Nephron (organoid): ENCODE measurements around the gene DNER.
"Not testable (repeated sequence)": the region's sequence is repeated elsewhere in the genome, so short reads cannot be mapped to it uniquely, and the experiment has no call there.

Experiments
- H3K27ac Mint-ChIP-seq, 3 experiments: 2 replicates each; pipeline ENCODE4 v1.8.0; 2020; ENCODE audit warnings: mixed read lengths in 3 of 3, mild to moderate bottlenecking in 2 of 3, moderate library complexity in 1 of 3
- H3K27me3 Mint-ChIP-seq: 2 replicates; pipeline ENCODE4 v1.8.0; 2021; ENCODE audit warnings: low read depth, mild to moderate bottlenecking, moderate library complexity, mixed read lengths
- H3K36me3 Mint-ChIP-seq: 2 replicates; pipeline ENCODE4 v1.8.0; 2020; ENCODE audit warnings: low read depth, mixed read lengths
- H3K4me1 Mint-ChIP-seq: 2 replicates; pipeline ENCODE4 v1.8.0; 2020; ENCODE audit warnings: mixed read lengths
- H3K4me3 Mint-ChIP-seq, 3 experiments: 2 replicates each; pipeline ENCODE4 v1.8.0; 2020; ENCODE audit warnings: mild to moderate bottlenecking in 3 of 3, mixed read lengths in 3 of 3, moderate library complexity in 2 of 3
- H3K9me3 Mint-ChIP-seq: 2 replicates; pipeline ENCODE4 v1.8.0; 2020; ENCODE audit warnings: mixed read lengths
- TF ChIP-seq, protein P1 (sequence below), 3 experiments: fragments of 200-600 bp; sonication (generic); IDR thresholded peaks; one replicate each; pipeline ENCODE4 v1.5.0; 2021; ENCODE audit warnings: antibody characterized with exemption in 3 of 3; ENCODE audit not compliant: unreplicated experiment in 3 of 3

The DNER gene

DNA sequence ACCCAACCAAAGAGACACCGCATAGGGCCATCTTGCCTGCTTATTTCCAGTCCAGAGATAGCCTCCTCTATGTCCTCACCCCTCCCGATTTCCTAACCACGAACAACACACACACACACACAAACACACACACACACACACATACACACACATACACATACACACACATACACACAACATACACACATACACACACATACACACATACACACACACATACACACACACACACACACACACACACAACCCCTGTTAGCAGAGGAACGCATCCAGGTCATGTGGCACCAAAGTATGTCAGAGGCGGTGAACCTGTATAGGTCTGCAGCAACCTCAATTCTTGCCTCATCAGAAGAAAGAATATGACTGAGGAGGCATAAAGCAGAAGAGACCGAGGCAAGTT, 18.5 kb upstream of the DNER start:
- Mint-ChIP-seq H3K9me3 (peaks cover 14% of the 10 kb centered on the region), H3K4me1 (no peaks in the 10 kb centered on the region), H3K4me3 (no peak overlapping the region), H3K27ac (no peak overlapping the region), H3K27me3 (peaks cover 4% of the 10 kb centered on the region), H3K36me3 (no peaks in the 10 kb centered on the region)
- TF ChIP-seq, protein P1, sequence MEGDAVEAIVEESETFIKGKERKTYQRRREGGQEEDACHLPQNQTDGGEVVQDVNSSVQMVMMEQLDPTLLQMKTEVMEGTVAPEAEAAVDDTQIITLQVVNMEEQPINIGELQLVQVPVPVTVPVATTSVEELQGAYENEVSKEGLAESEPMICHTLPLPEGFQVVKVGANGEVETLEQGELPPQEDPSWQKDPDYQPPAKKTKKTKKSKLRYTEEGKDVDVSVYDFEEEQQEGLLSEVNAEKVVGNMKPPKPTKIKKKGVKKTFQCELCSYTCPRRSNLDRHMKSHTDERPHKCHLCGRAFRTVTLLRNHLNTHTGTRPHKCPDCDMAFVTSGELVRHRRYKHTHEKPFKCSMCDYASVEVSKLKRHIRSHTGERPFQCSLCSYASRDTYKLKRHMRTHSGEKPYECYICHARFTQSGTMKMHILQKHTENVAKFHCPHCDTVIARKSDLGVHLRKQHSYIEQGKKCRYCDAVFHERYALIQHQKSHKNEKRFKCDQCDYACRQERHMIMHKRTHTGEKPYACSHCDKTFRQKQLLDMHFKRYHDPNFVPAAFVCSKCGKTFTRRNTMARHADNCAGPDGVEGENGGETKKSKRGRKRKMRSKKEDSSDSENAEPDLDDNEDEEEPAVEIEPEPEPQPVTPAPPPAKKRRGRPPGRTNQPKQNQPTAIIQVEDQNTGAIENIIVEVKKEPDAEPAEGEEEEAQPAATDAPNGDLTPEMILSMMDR (IDR thresholded peaks at IDR 0.05; ENCODE audit: unreplicated experiment in 3 of 3), result no peak

DNA sequence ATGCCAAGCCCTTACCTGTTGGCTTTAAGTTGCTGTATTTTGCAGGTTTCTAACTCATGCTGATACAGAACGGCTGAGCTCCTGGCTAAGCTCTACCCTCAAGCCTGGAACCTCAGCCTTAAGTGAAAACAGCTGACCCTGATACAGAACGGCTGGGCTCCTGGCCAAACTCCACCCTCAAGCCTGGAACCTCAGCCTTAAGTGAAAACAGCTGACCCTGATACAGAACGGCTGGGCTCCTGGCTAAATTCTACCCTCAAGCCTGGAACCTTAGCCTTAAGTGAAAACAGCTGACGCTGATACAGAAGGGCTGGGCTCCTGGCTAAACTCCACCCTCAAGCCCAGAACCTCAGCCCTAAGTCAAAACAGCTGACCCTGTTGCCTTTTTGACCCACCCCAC, 17.6 kb upstream of the DNER start:
- H3K27me3 Mint-ChIP-seq, result peaks cover 4% of the 10 kb centered on the region
- no peak overlapping the region for H3K4me3 Mint-ChIP-seq
- TF ChIP-seq, protein P1 (IDR thresholded peaks at IDR 0.05; ENCODE audit: unreplicated experiment in 3 of 3), result no peak
- H3K4me1 Mint-ChIP-seq, result no peaks in the 10 kb centered on the region
- H3K36me3 Mint-ChIP-seq, result no peaks in the 10 kb centered on the region
- peaks cover 4% of the 10 kb centered on the region for H3K9me3 Mint-ChIP-seq
- no peak overlapping the region for H3K27ac Mint-ChIP-seq

DNA sequence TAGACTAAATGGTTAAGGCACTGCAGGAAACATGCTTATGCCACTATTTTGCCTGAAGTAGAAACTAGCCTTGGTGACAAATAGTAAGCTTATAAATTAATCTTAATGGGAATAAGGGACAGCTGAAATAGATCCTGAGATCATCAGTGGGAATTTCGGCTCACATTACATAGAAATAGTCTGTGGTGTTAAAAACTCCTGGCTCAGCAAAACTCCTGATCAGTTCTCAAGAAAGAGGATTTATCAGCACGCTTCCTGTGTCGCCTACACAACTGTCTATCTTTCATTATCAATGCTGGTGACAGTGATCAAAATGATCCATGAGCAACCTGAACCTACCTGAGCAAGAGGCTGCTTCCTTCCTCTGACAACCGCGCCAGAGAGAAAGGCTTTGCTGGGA, 17.0 kb upstream of the DNER start:
- Mint-ChIP-seq H3K27ac (no peak overlapping the region), H3K9me3 (peaks cover 3% of the 10 kb centered on the region), H3K27me3 (peaks cover 4% of the 10 kb centered on the region), H3K4me3 (no peak overlapping the region), H3K4me1 (no peaks in the 10 kb centered on the region), H3K36me3 (no peaks in the 10 kb centered on the region)
- TF ChIP-seq, protein P1 (IDR thresholded peaks at IDR 0.05; ENCODE audit: unreplicated experiment in 3 of 3), result no peak

DNA sequence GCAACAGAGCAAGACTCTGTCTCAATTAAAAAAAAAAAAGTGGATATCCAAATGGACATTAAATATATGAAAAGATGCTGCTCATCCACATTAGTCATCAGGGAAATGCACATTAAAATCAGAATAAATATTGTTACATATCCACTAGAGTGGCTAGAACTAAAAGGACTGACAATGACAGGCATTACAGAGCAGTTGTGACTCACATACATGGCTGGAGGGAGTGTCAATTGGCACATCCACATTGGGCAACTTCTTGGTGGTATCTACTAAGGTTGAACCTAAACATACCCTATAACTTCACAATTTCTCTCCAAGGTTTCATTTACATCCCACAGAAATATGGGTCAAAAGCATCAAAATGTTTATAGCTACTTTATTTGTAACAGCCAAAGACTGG, 14.0 kb upstream of the DNER start:
- H3K9me3 Mint-ChIP-seq, result peaks cover 3% of the 10 kb centered on the region
- no peaks in the 10 kb centered on the region for H3K4me1 Mint-ChIP-seq
- H3K27me3 Mint-ChIP-seq, result peaks cover 9% of the 10 kb centered on the region
- no peak overlapping the region for H3K4me3 Mint-ChIP-seq
- H3K36me3 Mint-ChIP-seq, result no peaks in the 10 kb centered on the region
- TF ChIP-seq, protein P1 (IDR thresholded peaks at IDR 0.05; ENCODE audit: unreplicated experiment in 3 of 3), result no peak
- H3K27ac Mint-ChIP-seq, result no peak overlapping the region

DNA sequence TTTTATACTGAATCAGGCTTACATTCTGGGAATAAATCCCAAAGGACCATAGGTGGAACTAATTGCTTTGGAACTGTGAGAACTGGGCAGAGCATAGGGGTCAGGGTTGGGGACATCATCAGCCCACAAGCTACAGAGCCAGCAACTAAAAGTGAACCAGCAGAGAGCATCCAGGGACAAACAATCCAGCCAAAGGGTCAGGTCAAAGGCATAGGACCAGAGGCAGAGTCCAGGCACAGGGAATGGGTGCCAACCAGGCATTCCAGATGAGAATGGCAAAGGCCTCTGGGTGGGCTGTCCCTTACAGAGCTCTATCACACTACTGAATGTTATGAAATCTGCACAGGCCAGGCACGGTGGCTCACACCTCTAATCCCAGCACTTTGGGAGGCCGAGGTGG, 12.3 kb upstream of the DNER start:
- H3K36me3 Mint-ChIP-seq, result no peaks in the 10 kb centered on the region
- H3K4me1 Mint-ChIP-seq, result no peaks in the 10 kb centered on the region
- H3K27ac Mint-ChIP-seq, result no peak overlapping the region
- TF ChIP-seq, protein P1 (IDR thresholded peaks at IDR 0.05; ENCODE audit: unreplicated experiment in 3 of 3), result no peak
- no peaks in the 10 kb centered on the region for H3K9me3 Mint-ChIP-seq
- peaks cover 10% of the 10 kb centered on the region for H3K27me3 Mint-ChIP-seq
- H3K4me3 Mint-ChIP-seq, result no peak overlapping the region

DNA sequence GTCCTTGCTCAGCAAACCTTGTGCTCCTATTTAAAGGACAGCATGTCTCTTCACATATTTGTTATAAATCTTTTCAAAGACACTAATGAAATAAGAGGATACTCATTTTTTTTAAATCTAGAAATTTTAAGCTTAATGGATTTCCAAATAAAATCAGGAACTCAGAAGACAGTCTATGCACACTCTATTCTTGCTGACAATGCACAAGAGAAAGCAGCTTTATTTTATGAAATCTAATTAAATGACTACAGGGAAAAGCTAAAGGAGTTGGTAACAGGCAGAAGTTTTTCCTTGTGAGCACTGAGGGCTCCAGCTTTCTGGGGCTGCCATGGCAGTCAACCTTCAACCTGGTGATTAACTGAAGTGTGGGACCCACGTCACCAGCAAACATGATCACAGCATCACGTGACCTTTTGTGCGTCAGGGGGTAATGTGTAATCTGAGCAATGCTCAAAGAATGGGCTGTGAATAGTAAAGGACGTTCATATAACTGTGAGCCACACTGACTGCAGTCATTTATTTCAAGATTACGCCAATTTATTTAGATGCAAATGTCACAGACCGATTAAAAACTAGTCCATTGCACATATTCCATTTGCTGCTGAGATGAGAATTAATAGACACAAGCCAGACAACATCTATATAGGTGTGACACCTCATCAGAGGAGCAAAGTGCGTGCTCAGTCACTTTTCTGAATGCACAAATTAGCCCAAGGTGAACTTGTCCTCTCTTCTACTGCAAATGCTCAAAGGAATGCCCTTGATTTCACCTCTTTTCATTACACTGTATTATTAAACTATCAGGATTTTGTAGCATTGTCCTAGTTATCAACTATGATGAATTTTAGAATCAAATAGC, 11.6 kb upstream of the DNER start:
- no peaks in the 10 kb centered on the region for H3K4me1 Mint-ChIP-seq
- TF ChIP-seq, protein P1 (IDR thresholded peaks at IDR 0.05; ENCODE audit: unreplicated experiment in 3 of 3), result no peak
- no peaks in the 10 kb centered on the region for H3K36me3 Mint-ChIP-seq
- no peaks in the 10 kb centered on the region for H3K9me3 Mint-ChIP-seq
- H3K27ac Mint-ChIP-seq, result no peak overlapping the region
- no peak overlapping the region for H3K4me3 Mint-ChIP-seq
- peaks cover 10% of the 10 kb centered on the region for H3K27me3 Mint-ChIP-seq

DNA sequence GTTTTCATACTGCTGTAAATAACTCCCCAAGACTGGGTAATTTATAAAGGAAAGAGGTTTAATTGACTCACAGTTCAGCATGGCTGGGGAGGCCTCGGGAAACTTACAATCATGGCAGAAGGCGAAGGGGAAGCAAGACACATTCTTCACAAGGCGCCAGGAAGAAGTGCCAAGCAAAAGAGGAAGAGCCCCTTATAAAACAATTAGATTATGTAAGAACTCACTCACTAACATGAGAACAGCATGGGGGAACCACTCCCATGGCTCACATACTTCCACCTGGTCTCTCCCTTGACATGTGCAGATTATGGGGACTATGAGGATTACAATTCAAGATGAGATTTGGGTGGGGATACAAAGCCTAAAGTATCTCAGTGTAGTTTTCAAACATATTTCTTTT, 8.8 kb upstream of the DNER start:
- not testable (repeated sequence) for H3K4me3 Mint-ChIP-seq, H3K4me1 Mint-ChIP-seq, H3K9me3 Mint-ChIP-seq, H3K27ac Mint-ChIP-seq, H3K36me3 Mint-ChIP-seq
- H3K27me3 Mint-ChIP-seq, result peaks cover 29% of the 10 kb centered on the region
